GM18517 (cell line): Measurements from ENCODE around the gene PYGB.

Experiments
- ATAC-seq: cut with Tn5 transposase; IDR thresholded peaks from one replicate; pipeline ENCODE4 v1.9.1; 2021; ENCODE audit warnings: mild to moderate bottlenecking, moderate library complexity; ENCODE audit not compliant: unreplicated experiment

PYGB gene

DNA sequence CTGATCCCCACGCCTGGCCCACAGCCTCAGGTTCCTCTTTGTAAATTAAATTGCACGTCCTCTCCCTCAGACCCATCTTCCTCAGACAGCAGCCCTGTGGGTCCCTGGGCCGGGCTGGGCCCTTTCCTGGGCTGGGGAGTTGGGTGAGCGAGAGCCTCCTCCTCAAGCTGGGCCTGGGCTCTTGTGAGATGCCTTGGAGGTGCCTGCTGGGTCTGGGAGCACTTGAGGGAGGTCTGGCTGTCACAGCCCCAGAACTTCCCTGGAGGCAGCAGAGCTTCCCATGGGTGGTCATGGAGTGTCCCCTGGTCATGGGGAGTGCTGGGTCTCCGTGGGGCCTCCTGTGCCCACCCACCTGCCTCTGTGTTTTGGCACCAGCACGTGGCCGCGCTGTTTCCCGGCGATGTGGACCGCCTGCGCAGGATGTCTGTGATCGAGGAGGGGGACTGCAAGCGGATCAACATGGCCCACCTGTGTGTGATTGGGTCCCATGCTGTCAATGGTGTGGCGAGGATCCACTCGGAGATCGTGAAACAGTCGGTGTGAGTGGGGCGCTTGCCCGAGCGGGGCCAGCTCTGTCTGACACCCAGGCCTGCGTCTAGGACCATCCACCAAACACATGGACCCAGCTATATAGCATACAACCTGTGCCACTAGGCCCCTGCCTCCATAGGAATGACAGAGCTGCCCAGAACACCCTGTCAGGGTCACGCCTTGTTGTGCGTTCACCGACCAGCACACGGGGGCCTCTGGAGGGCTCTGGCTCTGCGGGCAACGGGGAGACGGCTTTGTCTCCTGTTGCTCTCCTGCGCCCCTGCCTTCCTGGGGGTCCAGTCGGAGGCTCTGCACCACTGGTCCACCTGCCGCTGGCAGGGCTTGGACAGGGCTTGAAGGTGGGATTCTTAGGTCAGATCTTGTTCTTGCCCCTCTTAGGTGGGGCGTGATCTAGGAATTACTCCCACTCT is 33.0 kb downstream of the PYGB start:
- ATAC-seq = no peak

DNA sequence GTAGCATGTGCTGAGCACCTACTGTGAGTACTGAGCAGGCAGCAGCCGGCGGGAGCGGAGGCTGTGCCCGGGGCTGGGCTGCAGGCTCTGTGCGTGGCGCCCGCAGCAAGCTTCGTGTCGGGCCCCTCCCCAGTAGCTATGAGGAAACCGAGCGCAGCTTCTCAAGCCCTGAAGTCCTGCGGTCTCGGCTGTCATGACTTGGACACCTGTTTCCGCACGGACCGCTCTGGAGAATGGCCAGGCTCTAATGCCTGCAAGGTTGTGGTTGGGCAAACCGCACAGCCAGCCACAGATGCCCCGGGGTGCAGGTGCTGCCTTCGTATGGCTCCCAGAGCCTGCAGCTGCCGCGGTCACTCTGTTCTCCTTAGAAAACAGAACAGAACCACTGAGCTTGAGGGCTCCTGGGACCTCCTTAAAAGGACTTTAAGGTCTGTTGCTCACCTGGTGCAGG is 33.7 kb downstream of the PYGB start:
- peak; percentile 71 for ATAC-seq

DNA sequence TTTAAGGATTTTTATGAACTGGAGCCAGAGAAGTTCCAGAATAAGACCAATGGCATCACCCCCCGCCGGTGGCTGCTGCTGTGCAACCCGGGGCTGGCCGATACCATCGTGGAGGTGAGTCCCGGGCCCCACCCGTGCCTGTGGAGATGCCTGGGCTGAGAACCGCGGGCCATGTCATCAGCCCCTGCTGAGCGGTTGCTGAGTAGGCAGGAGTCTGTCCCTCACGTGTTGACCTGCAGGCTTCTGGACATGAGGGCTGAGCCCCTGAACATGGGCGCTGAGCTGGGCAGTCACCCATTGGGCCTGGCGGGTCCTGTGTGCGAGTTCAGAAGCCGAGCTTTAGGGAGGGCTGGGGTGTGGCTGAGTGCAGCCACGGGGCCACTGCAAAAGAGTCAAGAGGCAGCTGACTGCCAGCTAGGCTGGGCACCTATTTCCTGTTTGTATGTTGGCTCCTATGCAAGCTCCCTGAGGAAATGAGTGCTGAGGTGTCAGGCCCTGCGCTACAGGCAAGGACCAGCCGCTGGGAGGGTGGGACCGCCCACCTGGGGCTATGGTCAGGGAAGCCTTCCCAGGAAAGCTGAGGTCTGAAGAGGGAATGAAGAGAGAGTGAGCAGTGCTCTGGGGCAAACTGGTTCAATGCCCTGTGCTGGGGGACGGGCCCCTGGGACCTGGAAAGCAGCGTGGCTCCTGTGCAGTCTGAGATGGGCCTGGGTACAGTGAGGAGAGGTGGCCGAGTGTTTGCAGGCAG is 34.3 kb downstream of the PYGB start:
- ATAC-seq = no peak

DNA sequence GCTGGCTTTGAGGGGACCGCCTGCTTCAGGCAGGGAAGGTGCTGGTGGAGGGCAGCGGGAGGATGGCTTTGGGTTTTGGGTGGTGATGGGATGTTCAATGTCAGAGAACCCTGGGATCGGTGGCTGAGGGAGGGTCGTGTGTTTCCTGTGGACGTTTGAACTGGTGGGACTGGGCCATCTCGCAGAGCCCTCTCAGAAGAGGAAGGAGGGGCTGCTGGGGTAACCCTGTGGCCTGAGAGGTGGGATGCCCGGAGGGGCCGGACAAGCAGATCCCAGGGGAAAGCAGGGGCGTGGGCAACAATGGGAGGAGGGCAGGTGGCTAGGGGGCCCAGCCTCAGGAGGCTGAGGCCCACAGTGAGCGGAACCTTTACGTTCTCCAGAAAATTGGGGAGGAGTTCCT is 34.9 kb downstream of the PYGB start:
- no peak for ATAC-seq

DNA sequence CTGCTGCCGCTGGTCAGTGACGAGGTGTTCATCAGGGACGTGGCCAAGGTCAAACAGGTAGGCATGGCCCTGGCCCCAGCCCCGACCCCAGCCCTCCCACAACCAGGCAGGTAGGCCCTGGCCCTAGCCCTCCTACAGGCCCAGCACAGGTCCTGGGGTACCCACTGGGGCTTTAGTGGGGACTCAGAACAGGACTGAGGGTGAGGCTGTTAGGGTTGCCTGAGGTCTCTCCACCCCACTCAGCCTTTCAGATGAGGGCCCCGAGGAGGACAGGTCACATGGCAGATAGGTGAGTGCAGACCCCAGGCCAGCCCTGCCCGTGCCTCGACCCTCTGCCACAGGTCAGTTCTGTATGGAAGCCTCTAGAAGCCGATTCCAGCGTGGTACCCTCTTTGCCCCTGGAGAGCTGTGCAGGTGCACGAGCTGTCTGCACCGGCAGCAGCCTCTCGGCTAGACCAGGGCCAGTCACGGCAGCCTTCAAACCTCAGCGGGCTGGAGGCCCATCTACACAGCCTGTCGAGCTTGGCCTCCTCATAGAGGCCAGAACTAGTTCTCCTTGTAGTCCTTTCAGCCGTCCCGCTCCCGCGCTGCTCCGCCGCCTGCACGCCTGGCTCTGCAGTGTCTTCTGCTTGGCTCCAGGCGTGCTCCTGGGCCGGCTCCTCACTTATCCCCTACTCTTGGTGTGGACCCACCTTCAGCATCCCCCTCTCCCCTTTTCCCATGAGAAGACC is 35.5 kb downstream of the PYGB start:
- no peak for ATAC-seq

DNA sequence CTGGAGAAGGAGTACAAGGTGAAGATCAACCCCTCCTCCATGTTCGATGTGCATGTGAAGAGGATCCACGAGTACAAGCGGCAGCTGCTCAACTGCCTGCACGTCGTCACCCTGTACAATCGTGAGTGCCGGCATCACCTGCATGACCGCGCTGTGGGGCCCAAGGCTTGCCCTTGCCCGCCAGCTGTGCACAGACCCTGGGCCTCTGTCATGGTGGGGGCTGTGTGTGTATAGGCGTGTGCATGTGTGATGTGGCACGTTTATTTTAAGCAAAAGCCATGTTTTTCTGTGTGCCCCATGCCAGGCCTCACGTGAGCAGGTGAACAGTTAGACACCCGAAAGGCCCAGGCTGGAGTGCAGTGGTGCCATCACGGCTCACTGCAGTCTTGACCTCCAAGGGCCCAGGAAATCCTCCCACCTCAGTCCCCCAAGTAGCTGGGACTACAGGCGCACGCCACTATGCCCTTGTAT is 36.3 kb downstream of the PYGB start:
- no peak for ATAC-seq

DNA sequence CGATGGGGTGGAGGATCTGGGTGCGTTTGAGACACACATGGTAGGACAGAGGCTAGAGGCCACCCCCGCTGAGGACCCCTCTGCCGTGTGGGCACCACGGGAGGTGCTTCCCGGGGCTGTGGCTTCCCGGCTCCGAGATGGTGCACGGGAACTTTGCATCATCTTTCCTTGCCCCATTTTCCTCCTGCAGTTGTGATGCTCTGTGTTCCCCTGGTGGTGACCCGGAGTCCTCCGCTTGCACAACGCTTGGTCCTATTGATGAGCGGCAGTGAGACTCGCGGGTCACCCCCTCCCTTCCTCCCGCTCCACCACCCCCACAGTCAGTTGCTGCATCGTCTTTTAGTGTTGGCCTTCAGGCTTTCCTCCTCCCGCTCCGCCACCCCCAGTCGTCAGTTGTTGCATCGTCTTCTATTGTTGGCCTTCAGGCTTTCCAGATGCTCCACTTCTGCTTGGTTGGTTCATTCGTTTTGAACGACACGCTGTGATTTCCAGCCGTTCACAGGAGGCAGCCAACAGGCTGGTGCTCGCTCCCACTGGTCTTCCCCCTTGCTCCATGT is 37.3 kb downstream of the PYGB start:
- no peak for ATAC-seq

DNA sequence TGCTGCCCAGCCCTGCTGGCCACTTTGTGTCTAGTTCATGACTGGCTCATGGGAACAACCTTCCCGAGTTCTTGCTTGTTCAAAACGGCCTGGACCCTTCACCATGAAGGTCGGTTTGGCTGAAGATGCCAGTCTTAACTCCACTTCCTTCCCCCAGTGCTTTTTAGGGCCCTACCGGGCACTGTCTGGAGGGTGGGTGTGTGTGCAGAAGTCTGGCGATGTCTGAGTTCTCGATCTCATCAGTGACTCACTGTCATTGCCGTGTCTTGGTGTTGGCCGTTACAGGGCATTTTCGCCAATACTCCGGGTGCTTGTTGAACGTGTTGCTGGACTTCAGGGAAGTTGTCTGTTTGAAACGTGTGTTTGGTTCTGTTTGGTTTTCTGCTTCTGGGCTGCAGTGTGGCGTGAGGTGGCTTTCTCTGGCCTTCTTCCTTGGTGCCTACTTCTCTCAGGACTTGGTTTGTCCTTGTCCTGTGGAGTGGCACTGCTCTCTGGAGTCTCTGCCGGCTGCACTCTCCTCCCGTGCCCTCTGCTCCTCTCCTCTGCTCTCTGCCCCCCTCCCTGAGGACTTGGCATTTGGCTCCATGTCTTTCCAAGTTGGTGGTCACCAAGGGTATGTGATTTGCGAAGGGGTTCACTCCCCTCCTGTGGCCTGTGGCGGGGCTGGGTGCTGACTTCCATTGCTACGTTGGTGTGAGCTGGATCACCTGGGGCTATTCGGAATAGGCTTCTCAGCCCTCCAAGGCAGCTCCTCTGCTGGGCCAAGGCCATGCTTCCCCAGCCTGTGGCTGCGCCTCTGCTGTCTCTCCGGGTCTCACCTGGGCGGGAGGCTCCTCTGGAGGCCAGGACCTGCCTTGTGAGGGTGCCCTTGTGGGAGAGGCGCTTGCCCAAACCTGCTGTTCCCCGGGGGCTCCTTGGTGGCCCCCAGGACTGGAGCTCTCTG is 38.2 kb downstream of the PYGB start:
- ATAC-seq = no peak

DNA sequence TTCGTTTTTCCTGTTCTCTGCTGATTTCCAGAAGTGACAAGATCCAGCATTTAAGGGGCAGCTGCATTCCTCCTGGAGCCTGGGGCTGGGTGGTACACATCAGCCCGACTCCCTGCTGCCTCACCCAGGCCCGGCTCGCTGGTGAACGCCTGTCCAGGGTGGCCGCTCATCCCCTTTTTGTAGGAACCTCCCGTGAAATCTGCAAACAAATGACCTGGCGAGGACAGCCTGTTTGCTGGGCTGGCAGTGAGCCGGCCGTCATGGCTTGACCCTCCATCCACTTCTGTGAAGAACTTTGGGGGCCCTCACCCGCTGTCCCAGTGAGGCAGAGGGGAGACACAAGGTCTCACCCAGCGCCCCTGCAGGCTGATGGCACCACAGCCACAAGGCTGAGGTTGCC is 39.0 kb downstream of the PYGB start:
- ATAC-seq = no peak

DNA sequence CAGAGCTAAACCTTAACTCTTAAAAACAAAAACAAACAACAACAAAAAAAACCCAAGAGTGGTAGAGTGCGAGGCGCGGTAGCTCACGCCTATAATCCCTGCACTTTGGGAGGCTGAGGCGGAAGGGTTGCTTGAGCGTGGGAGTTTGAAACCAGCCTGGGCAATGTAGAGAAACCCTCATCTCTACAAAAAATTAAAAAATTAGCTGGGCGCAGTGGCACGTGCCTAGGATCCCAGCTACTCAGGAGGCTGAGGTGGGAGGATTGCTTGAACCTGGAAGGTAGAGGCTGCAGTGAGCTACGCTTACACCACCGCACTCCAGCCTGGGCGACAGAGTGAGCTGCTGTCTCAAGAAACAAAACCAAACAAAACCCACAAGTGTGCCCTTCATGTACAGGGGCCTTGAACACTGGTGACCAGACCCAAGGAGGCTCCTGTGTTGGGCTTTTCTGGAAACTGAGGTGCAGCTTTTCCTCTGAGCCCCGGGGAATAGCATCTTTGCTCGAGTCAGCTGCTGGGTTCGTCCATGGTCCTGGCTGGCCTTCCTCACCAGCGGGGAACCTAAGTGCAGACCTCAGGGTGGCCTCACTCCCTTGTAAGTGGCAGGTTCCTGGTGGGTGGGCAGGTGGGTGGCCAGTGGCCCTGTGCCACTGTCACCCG is 39.9 kb downstream of the PYGB start:
- ATAC-seq = no peak

DNA sequence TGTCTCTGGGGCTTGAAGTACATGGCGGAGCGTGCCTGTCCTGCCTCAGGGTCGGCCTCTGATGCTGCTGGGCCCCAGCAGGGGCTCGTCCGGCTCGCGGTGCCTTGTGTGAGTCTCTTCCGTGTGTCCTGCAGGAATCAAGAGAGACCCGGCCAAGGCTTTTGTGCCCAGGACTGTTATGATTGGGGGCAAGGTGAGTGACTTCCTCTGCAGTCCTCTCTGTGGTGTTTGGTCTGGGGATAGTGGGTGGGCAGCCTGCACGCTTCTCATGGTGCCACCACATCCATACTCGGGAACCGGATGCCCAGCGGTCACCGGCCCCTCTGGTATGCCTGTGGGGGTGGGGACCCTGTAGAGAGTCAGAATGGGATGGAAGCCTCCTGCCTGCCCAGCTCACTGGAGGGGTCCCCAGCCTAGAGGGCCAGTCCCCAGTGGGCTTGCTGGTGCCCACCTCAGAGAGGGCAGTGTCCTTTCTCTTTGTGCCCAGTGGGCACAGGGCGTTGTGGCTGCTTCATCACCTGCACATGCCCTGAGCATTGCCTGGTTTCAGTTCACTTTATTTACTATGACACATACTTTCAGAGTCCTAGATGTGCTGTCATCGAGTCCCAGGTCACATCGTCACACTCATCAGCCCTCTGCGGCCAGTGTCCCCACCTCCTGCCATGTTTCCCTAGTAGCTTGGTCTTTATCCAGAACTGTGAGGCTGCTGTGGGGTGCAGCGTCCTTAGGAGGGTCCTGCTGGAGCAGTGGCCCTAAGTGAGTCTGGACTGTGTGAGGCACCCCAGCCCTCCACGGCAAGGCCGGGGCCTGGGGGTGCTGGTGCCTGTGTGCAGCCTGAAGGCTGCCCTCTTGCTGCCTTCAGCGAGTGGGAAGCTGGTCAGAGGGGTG is 40.7 kb downstream of the PYGB start:
- peak; percentile 98 for ATAC-seq

DNA sequence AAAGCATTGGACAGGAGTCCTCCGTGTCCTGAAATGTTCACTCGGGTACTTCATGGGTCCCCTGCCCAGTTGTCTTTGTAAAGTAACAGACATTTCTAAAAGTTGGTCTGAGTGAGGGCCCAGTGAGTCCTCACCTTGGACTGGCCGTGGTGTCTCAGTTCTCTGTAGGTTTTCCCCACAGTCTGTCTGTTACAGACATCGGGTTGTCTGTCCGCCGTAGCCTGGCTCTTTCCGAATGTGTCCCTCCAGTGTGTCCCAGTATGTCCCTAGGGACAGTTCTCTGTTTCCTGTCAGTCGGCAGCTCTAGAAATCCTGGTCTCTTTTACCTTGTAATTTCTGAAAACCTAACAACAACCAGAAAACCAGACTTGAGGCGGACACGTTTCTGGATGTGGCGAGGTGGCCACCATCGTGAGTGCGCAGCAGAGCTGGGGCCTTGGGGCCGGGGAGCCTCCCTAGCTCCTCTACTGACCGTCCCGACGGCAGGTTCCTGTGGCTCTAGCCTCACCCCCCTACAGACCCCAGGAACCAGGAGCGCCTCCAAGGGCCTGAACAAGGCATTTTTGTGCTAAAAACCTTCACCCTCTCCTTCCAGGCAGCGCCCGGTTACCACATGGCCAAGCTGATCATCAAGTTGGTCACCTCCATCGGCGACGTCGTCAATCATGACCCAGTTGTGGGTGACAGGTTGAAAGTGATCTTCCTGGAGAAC is 42.2 kb downstream of the PYGB start:
- no peak for ATAC-seq

DNA sequence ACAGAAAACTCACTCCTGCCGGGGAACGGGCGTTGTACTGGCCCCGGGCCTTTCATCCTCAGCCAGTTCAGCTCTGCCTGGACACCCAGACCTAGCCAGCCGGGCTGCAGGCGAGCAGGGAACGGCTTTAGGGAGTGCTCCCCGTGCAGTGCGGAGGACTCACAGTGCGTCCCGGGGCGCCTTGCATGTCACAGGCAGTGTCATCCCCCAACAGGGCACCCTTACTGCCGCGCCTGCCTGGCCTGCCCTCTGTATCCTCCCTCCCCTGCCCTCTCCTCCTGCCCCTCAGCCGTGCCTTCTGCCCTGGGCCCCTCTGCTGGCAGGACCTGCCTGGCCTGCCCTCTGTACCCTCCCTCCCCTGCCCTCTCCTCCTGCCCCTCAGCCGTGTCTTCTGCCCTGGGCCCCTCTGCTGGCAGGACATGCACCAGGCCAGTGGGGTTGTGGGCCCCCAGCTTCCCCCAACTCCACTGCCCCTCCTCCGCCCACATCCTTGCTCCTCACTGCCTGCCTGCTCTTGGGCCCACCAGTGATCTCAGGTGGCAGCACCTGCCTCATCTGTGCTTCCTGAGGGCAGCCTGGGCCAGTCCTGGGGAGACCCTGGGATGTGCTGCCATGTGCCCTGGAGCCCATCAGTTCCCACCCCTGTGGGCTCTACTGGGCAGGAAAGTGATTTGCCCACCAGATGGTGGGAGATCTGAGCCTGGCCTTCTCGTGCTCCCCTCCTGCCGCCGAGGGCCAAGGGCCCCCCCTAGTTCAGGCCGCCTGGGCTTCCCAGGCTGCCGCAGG is 43.0 kb downstream of the PYGB start:
- ATAC-seq = no peak

DNA sequence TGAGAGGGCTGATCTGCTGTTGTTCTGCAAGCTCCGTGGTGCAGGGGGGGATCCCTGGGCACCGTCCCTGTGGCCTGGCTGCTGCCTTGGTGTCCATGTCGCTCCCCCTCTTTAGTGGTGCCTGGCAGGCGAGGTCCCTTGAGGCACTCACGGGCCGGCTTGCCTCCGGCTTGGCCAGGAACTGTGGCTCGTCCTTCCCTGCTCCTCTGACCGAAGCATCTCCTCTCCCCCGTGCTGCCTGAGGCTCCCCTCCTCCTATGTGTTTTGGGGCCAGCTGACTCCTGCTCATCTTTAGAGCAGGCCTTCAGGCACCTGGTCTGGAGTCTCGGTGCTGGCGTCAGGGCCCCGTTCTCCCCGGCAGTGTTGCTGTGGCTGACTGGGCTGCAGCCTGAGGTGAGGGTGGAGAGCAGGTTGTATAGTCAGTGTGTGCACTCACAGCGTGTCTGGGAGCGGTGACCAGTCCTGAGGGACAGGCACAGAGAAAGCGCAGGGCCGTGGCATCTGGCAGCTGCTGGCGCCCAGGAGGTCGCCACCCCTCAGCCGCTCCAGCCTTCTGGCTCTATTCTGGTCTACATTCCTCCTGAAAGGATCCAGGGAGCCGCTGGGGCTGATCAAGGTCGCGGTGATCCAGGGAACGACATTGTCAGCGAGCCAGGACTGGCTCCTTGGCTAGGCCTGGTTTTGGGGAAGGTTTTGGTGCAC is 43.7 kb downstream of the PYGB start:
- no peak for ATAC-seq

DNA sequence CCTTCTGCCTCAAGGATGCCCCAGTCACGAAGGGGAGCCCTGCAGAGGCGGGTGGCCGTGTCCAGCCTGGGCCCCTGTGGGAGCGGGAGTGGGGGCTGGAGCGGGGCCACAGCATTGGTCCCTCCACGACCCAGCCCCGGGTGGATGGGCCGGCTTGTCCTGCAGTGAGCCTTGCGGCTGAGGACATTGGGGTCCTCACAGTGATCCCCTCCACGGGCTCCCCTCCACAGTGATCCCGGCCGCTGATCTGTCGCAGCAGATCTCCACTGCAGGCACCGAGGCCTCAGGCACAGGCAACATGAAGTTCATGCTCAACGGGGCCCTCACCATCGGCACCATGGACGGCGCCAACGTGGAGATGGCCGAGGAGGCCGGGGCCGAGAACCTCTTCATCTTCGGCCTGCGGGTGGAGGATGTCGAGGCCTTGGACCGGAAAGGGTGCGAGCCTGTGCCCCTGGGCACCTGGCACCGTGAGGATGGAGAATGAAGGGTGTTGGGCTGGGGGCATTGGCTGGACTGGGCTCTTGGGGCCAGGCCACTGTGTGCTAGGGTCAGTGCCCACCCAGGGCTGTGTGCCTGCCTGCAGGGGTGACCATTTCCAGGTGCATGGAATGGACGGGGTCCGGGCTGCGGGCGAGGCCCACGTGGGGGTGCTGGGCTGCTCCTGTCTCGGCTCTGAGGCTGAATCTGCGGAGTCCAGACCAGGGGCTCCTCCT is 44.4 kb downstream of the PYGB start:
- ATAC-seq = no peak

DNA sequence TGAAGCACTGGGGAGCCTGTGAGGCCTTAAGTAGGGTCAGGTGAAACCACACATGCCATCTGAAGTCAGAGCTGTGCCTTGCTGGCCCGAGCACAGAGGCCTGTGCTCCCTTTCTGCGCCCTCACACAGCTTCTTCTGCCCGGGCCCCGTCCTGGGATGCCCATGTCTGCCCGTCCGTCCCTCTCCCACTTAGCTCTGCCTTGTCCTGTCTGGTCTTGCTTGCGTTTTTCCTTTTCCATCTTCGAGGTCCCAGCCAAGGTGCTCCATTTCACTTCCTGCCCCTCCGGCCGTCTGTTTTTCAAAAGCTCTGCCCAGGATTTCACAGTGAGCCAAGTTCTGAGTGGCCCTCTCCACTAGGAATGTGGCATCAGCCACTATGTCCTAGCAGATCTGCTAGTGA is 45.6 kb downstream of the PYGB start:
- no peak for ATAC-seq
